GM21381 (cell line): ENCODE data around the gene NLGN3.

Source experiments
- ATAC-seq: cut with Tn5 transposase; IDR thresholded peaks from one replicate; pipeline ENCODE4 v1.9.1; 2021; ENCODE audit warnings: mild to moderate bottlenecking, moderate library complexity; ENCODE audit not compliant: unreplicated experiment

Gene NLGN3

DNA sequence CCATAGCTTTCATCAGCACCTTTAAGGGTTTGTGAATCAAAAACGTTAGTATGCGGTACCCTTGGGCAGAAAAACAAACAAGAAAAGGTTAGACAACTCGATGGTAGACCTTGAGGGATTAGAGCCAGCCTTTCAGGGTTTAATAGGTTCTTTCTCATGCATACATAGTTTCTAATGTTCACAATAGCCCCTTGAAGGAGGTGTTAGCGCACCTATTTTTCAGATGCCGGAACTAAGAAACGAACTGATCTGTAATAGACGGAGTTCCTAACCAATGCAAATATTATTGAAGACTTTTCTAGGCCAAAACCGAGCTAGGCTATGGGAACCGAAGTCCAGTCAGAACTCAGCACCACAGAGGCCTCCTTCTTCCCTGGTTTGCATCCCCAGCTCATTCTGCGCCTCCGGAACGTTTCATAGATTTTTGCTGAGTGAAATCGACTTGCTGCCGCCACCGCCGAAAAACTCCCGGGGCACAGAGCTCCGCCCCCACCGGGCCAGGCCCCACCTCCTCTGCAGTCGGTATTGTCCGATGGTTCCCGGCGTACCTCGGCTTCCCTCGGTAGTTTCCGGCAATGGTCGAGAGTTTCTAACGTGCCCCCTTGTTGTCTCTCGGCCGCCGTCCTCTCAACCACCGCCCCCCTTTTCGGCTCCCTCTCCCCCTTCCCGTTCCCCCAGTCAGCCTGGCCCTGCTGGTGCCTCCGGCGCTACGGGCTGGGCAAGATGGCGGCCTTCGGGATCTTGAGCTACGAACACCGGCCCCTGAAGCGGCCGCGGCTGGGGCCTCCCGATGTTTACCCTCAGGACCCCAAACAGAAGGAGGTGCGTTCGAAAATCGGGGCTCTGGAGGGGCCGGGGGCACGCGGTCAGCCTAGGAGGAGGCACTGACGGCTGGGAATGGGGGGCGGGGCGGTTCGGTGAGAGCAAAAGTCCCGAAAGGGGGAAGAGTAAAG is 26.3 kb upstream of the NLGN3 start, which contains the start of gene MED12:
Gene MED12, plus strand, starts transcription at position 565 of the 953 bp plus-strand sequence. Its CDS starts 159 bp downstream, at position 724.
- ATAC-seq, result peak; percentile 97

DNA sequence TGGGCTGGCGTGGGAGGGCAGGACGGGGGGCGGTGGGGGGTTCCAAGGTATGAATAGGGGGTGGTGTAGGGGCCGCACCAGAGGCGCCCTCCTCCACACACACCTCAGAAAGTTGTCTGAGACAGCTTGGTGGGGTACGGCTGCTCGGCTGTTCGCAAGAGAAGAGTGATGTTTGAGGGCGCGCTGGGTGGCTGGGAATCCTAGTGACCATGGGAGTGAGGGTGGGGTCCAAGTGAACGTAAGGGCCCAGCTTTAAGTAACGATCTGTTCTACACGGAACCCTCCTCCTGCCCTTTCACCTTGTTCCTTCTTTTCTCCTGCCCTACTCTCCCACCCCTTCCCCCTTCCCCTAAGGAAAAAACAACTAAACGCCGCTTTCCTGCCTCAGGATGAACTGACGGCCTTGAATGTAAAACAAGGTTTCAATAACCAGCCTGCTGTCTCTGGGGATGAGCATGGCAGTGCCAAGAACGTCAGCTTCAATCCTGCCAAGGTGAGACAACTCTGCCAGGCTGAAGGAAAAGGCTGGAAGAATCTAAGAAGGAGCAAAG is 25.6 kb upstream of the NLGN3 start:
- ATAC-seq, result no peak

DNA sequence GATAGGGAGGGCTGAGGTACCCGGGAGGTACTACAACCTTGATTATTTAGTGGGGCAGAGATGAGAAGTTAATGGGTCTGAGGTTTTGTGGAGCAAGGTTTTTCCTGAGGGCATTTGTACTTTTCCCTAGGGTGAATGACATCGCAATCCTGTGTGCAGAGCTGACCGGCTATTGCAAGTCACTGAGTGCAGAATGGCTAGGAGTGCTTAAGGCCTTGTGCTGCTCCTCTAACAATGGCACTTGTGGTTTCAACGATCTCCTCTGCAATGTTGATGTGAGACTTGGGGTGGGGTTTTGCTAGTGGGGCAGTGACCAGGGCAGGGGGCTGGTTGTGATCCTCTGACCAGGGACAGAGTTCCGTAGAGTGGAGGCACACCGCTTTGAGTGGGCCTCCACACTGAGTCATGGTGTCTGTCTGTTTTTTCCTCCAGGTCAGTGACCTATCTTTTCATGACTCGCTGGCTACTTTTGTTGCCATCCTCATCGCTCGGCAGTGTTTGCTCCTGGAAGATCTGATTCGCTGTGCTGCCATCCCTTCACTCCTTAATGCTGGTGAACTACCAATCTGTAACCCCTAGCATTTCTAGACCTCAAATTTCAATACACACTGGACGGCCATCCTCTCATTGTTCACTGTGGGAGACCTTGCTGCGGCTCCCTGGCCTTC is 16.3 kb upstream of the NLGN3 start:
- ATAC-seq, result no peak

DNA sequence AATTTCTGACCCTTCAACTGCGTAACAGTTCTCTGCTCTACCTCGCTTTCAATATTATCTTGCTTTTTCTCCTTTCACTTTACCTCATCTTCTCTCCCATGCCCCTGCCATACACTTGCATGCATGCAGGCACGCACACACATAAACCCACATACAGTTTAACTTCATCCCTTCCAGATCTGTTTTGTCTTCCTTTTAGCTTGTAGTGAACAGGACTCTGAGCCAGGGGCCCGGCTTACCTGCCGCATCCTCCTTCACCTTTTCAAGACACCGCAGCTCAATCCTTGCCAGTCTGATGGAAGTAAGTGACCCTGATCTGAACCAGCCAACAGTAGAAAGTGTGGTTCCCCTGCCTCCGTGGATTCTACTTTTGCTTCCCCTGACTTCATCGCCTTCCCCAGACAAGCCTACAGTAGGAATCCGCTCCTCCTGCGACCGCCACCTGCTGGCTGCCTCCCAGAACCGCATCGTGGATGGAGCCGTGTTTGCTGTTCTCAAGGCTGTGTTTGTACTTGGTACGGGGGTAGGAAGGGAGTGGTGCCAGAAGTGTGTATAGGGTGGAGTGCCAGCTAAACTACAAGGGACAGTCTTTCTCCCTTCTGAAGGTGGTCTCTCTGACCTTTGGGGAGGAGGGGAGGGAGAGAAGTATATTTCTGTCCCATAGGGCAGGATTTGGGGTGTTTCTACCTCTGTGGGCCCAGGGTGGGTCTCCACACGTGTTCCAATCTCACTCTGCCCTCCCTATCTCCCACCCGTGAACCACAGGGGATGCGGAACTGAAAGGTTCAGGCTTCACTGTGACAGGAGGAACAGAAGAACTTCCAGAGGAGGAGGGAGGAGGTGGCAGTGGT is 15.5 kb upstream of the NLGN3 start:
- ATAC-seq, result no peak

DNA sequence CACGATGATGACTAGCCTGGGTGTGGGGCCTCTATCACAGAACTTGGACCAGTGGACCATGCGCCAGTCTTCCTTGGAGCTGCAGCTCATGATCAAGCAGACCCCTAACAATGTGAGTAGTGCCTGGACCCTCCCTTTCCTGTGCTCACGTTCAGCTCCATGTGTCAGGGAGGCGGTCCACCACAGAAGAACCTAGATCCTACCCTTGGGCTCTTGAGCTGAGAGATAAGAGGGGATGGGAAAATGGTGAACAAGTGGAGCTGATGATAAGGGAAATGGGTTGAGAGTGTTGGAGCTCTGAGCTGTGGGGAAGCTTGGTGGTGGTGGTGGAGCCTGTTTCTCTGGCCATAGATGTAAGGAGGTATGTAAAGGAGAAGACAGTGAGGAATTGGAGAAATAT is 13.1 kb upstream of the NLGN3 start:
- no peak for ATAC-seq

DNA sequence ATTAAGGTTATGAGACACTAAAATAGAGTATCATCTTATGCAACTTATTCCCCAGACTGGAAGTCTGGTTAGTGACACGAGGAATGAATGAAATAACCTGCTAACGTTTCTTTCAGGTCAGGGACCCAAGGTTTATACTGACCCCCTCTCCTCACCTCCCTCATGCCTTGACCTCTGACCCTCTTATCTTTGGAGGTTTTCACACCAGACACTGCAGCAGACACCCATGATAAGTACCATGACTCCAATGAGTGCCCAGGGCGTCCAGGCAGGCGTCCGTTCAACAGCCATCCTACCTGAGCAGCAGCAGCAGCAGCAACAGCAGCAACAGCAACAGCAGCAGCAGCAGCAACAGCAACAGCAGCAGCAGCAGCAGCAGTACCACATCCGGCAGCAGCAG is 4.2 kb upstream of the NLGN3 start:
- no peak for ATAC-seq

DNA sequence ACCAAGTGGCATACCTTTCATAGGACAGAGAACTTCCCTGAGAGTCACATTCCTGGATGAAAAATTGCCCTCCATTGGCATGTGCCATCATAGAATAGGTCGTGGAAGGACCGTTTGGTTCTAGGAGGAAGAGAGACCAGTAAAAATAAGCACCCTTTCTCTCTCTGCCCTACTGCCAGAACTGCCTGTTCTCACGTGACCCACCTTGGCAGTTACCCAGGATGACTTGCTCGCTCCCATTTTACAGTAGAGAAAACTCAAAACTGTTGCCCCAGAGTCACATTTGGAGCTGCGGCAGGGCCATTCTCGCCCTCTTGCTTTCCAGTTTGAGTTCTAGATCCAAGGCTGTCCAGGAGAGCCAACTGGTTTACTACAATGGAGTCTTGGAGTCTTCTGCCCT is 1.1 kb upstream of the NLGN3 start:
- no peak for ATAC-seq

DNA sequence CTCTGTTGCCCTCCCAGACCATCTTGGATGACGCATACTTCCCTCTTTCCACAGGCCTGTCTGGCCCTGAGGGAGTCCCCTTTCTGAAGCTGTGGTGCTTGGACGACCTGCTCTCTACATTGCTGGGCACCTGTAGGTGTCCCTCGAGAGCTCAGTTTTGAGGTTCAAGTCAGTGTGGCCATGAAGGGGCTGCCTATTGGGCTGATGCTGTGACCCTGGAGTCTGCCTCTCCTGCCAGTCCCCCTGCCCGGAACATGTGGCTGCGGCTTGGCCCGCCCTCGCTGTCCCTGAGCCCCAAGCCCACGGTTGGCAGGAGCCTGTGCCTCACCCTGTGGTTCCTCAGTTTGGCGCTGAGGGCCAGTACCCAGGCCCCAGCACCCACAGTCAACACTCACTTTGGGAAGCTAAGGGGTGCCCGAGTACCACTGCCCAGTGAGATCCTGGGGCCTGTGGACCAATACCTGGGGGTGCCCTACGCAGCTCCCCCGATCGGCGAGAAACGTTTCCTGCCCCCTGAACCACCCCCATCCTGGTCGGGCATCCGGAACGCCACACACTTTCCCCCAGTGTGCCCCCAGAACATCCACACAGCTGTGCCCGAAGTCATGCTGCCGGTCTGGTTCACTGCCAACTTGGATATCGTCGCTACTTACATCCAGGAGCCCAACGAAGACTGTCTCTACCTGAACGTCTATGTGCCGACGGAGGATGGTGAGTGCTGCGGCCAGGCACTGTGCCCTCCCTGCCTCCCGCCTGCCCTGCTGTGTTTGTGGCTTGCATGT is 3.0 kb downstream of the NLGN3 start:
- ATAC-seq, result no peak

DNA sequence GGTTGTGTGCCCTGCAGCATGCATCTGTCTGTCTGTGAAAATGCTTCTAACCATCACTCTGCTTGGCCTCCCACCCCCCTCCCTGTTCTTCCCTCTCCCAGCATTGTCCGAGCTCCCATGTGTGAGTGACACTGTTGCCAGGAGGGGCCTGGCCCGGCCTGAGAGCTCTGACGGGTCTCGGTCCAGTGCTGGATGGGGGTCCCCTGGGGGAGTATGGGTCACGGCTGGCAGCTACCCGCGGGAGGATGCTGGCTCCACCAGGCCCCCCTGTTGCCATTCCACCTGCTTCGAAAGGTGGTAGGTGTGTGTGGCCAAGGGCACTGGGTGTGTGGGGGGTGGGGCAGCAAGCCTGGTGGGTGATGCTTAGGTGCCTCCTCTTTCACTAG is 3.6 kb downstream of the NLGN3 start:
- ATAC-seq, result no peak

DNA sequence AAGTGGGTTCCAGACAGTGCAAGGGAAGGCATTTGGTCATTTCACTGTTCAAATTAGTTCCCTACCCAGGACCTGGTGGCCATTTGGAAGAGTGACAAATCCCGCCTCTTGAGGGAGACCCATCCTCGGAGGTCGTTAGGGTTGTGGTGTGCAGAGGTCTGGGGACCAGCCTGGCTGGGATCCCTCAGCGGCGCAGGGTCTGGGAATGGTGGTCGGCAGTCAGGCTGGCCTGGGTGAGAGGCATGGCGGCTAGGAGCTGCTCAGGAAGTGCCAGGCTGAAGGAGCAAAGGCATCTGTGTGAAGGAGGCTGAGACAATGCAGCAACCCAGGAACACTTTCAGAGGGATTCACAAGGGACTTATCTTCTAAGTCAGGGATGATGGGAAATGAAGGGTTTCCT is 6.7 kb downstream of the NLGN3 start:
- ATAC-seq, result no peak

DNA sequence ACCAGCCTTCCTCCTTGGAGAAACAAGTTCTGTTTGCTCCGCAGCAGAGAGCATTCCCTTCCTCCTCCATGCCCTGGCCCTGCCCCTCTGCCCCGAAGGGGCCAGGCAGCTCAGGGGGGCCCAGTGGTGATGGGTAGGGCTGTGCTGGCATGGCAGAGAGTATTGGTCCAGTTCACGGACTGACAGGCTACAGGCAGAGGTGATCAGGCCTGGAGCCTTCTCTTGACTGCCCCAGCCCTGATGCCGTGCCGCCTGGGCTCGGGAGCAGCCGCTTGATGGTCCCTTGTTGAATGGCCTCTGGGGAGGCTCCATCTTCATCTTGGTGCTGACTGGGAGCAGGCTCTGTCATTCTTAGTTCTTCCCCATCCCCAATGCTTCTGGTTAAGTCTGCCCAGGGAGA is 9.6 kb downstream of the NLGN3 start:
- ATAC-seq, result no peak

DNA sequence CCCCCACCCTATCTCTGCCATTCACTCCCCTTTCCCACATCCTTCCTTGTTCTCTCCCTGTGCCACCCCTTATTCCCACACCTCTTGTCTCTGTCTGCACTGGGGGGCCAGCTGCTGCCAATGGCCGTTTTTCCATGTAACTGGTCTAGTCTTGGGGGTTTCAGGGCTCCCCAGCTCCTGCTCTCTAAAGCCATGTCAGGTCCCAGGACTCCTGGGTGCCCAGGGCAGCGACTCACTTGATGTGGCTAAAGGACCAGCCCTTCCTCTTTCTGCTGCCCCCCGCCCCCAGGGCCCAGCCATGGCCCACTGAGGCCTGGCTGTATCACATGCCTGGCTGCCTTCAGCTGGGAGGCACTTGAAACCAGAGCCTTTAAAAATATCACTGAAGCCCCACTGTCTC is 10.0 kb downstream of the NLGN3 start:
- ATAC-seq, result no peak

DNA sequence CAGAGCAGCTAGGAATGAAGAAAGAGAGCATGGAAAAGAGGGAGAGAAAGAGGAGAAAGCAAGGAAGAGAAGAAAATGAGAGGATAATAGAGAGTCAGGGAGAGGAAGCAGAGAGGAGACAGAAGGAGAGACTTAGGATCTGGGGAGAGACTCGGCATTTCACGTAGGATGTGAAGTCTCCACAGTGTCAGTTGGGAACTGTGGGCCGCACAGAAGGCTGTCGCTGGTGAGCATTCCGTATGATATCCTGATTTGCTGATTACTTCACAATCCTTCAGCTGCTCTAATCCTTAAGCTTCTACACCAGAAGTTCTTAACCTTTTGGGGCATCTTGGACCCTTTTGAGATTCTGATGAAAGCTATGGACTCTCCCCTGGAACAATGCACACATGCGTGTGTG is 14.0 kb downstream of the NLGN3 start:
- ATAC-seq, result no peak

DNA sequence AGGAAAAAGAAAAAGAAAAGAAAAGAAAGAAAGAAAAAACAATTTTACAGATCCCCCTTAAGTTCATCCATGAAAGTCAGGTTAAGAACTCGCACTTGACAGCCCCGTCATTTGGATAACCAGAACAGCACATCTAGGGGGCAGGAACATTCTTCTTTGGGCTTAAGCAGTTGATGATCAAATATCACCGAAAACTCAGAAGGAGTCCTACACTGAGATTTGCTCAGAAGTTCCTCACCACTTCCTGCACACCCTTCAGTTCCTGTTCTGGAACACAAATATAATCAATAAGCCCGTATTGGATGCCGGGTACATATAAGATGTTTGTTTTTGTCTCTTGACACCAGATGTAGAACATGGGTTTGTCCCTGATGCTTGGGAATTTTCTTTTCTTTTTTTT is 14.7 kb downstream of the NLGN3 start:
- ATAC-seq, result no peak

DNA sequence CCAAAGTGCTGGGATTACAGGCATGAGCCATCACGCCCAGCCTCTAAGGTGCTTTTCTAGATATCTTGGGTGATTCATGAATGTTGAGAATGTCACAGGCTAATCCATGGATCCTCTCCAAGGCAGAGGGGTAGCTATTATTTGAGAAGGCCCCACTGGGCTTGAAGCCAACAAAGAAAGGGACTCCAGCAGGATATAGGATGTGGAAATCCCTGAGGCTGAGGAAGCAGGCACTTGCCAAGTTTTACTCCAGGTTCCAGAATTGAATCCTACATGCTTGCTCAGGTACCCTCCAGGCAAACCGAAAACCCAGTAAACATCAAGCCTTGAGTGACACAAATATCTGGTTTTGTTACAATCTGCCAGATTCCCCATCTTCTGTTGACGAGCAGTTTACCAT is 15.8 kb downstream of the NLGN3 start:
- ATAC-seq, result no peak

DNA sequence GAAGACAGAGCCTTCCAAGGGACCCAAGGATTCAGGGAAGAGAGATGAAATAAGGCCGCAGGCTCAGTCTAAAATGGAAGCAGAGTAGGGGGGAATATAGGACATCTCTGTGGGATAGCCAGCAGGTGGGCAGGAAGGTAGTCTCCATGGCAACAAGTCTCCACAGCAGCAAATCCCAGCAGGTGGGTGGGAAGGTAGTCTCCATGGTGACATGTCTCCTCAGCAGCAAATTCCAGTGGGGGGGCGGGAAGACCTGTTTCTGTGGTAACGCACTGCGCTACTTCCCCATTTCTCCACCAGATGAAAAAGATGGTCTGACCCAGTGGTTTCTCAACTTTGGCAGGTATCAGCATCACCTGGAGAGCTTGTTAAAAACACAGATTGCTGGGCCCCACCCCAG is 18.3 kb downstream of the NLGN3 start:
- no peak for ATAC-seq

DNA sequence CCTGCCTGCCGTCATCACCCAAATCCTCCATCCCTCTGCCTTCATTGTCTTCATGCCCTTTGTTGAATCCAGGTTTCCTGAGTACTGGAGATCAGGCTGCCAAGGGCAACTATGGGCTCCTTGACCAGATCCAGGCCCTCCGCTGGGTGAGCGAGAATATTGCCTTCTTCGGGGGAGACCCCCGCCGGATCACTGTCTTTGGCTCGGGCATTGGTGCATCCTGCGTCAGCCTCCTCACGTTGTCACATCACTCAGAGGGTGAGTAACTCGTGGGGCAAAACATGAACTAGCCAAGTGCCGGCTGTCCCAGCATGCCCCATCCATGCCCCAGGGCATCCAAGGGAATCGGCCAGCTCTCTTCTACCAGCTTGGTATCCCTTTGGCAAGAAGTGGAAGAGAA is 19.4 kb downstream of the NLGN3 start:
- no peak for ATAC-seq

DNA sequence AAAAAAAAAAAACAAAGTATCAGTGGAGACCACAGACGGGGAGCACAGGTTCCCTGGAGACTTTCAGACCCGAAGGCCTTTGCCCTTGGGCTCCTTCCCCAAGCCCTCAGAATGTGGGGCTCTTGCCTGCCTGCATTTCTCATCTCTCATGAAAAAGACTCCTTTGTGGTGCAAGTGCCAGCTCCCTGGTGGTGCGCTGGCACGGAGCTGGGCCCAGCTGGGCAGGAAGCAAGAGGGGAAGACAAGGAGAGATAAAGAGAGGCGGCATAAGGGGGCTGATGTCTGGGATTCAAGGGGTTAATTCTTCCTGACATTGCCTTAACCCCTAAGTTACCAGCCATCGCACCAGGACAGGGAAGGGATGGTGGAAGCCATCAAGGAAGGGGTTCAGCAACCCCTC is 21.8 kb downstream of the NLGN3 start:
- ATAC-seq, result no peak

DNA sequence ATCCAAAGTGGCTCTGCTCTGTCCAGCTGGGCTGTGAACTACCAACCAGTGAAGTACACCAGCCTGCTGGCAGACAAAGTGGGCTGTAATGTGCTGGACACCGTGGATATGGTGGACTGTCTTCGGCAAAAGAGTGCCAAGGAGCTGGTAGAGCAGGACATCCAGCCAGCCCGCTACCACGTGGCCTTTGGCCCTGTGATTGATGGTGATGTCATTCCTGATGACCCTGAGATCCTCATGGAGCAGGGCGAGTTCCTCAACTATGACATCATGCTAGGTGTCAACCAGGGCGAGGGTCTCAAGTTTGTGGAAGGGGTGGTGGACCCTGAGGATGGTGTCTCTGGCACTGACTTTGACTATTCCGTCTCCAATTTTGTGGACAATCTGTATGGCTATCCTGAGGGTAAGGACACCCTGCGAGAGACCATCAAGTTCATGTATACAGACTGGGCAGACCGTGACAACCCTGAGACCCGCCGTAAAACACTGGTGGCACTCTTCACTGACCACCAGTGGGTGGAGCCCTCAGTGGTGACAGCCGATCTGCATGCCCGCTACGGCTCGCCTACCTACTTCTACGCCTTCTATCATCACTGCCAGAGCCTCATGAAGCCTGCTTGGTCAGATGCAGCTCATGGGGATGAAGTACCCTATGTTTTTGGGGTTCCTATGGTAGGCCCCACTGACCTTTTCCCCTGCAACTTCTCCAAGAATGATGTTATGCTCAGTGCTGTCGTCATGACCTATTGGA is 22.6 kb downstream of the NLGN3 start:
- no peak for ATAC-seq

DNA sequence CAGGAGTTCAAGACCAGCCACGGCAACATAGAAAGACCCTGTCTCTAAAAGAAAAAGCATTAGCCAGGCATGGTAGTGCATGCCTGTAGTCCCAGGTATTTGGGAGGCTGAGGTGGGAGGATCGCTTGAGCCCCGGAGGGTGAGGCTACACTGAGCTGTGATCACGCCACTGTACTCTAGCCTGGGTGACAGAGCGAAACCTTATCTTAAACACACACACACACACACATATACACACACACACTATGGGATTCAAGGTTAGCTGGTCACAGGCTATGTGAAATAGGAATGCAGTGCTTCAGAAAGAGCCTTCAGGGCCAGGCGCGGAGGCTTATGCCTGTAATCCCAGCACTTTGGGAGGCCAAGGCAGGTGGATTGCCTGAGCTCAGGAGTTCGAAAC is 23.5 kb downstream of the NLGN3 start:
- ATAC-seq, result no peak
